Kidney tubule cell (primary cell): ENCODE results near the gene TRIO.
A peak's percentile ranks its signal among the peaks of the same experiment; 100 is the strongest.
"Not testable (repeated sequence)": the region's sequence is repeated elsewhere in the genome, so short reads cannot be mapped to it uniquely, and the experiment has no call there.

Experiments
- DNase-seq: peaks from one replicate; pipeline ENCODE4 v3.0.0-alpha.2; 2018; ENCODE audit warnings: low spot score

The TRIO gene

GRCh38 chr5:14415024-14415697 lies 272.0 kb downstream of the TRIO start:
- no peak for DNase-seq

DNA sequence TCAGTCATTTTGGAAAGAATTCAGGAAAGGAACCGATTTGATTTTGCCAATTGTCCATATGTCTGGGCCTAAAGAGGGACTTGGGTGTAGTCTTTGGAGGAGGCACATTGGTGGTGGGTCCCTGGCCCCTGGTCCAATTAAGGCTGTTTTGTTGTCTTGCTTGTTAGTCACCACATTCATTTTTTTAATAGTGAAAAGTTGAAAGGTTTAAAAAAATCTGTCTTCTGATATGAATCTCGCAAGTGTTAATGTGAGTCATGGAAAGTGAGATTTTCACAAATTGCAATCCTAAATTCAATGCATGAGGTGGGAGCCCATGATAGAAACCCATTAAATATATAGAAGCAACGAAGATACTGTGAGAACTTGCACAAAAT lies 272.5 kb downstream of the TRIO start:
- DNase-seq: no peak

- DNase-seq: no peak
Observed at GRCh38 chr5:14416621-14417275, 273.6 kb downstream of the TRIO start.

- DNase-seq: no peak
Observed at GRCh38 chr5:14417276-14417730, 274.2 kb downstream of the TRIO start.

GRCh38 chr5:14417792-14418765 lies 274.9 kb downstream of the TRIO start:
- no peak for DNase-seq

GRCh38 chr5:14419686-14420085 lies 276.5 kb downstream of the TRIO start:
- DNase-seq: no peak

DNA sequence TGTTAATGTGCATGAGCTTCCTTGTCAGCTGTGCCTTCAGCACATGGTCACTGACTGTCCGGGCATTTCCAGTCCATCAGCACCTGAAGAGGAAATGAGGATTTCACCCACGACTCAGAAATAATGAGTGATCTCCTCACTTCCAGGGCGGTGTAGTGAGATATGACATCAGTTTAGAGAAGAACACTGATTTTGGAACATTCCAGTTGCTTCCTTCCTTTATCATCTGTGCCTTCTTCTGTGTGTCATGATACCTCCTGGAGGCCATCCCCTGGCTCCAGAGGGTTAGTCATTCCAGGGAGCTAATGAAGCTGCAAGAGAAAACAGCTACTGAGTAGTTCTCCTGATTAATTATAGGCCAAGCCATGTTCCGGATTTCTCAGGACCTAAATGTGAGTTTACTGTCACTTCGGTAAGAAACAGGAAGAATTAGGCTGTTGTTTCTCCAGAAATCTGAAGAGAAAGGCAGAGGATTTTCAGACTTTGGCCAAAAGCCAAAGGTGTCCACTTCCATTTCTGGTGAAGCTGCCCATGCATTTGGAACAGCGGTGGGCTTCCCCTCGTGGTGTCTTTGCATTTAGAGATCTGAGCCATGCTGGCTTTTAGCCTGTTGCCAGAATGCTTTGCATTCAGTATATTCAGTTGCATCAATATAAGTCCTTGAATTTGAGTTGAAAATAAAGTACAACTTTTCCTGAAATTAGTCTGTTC lies 277.1 kb downstream of the TRIO start:
- peak; percentile 91 for DNase-seq

DNA sequence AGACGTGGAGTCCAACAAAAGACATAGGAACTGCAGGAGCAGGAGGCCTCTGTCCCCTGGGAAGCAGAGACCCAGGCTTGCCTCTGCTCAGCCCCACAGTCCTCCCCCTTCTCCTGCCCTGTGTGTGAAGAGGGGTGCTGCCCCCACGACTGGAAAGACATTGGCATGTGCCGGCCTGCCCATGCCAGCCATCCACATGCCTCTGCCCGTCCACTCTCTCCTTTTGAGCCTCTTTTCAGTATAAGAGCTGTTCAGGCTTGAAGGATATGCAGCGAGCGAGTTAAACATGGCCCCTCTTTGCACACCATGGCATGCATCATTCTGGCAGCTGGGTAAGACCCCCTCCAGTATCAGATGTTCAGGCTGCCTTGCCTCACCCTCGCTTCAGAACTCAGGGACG lies 278.7 kb downstream of the TRIO start:
- no peak for DNase-seq

DNA sequence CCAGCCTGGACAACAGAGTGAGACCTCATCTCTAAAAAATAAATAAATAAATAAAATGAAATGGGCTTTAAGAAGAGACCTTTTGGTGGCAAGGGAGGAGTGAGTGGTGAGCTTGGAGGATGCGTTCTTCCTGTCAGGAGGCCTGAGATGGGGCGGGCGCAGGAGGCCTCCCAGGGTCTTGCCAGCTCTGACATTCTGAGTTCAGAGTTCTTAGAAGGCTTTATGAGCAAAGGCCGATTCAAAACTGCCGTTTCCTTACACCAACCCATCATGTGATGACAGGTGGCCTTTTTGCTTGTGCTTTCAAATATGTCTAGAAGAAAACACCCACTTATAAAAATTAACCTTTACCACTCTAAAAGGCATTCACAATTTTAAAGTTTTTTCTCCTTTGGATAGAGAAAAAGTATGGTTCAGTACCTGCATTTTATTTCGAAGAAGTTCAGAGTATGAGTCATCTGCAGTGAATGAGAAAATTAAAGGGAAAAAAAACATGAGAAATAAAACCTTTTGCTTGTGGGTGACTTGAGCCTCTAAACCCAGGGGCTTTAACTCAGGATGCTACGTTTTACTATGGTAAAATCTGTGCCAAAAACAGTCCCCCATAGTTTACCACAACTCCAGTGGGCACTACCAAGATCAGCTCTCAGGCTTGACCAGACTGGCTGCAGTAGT lies 281.0 kb downstream of the TRIO start:
- DNase-seq: peak; percentile 32

- no peak for DNase-seq
Observed at GRCh38 chr5:14425559-14425958, 282.4 kb downstream of the TRIO start.

DNA sequence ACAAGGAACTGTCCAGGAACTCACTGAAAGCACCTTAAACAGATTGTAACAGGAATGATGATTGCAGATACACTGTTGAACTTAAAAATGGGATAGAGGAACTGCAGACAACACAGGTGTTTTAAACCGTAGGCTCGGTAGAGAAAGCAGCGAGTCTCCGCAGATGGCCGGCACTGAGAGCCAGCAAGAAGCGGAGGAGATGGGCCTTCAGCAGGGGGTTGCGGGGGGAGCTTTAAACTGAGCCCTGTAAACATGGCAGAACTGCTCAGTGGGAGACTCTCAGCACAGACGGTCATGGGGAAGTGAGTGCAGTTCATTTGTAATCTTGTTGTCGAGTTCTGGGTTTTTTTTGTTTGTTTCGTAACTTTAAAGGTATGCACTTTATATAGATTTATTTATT lies 283.4 kb downstream of the TRIO start:
- DNase-seq: no peak

DNA sequence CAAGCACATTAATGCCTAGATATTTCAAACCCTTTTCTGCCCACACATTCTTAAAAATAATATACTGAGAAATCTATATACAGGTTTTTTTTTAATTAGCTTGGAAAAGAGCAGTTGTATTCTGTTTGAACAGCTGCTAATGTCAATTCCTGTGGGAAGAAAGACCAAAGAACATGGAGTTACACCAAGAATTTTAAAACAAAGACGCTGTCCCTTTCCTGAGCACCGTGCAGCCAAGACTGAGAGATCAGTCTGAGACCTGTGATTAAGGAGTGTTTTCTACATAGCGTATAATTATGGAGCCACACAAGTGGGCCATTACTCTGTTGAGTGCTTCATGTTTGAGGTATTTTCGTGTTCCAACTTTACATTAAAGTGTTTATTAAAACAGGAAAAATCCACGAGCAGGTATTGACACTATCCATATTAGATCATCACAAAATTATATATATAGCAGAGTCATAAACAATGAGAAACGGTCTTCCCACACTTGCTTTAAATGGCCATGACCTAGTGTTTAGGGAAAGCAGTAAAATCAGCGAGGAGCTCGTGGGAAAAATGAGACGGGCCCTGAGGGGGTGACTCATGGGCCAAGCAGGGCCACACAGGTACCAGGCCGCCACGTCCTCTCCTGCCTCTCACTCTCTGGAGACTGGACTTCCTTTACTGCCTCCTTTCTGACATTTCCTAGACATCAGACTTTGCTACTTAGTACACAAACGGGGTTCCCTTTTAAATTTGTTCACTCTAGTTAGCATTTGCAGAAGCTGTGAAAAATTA lies 285.4 kb downstream of the TRIO start:
- peak; percentile 59 for DNase-seq

DNA sequence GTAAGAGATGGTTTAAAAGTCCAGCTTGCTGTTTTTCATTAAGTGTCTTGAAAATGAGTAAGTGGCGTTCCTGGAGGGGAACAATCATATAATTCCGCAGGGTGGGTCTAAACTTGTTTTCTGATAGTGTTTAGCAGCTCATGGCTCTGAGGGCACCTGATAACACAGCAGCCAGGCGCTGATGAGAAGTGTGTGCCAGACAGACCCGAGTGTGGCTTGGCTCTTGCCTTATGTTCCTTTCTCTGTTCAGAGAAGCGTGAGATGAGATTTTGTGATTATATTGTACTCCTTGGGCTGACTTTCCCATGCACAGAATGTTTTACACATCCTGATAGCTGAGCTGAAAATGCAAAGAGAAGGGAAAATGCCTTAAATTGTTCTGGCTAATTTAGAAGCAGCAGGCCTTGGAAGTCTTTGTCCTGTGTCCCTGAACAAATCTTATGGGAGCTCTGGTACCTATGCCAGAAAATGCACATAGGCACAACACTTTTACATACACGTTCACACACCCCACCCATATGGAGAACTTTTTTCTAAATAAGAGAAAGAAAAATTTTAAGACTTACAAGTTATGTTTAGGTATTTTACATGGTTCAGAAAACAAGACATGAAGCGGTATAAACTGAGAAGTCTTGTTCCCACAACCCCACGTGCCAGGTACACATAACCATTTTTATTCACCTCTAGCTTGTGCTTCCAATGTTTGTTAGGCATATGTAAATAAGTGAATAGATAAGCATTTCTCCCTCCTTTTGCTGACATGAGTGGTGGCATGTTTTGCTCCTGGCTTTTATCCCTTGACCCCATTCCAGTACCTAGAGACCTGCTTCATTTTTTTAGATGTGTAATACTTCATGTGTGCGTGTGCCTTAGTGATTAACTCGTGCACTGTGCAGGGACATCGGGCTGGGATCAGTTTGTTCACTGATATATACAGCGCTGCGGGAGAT lies 286.2 kb downstream of the TRIO start:
- no peak for DNase-seq

- DNase-seq: no peak
Observed at GRCh38 chr5:14431534-14431933, 288.4 kb downstream of the TRIO start.

GRCh38 chr5:14432931-14433589 lies 289.9 kb downstream of the TRIO start:
- DNase-seq: no peak

DNA sequence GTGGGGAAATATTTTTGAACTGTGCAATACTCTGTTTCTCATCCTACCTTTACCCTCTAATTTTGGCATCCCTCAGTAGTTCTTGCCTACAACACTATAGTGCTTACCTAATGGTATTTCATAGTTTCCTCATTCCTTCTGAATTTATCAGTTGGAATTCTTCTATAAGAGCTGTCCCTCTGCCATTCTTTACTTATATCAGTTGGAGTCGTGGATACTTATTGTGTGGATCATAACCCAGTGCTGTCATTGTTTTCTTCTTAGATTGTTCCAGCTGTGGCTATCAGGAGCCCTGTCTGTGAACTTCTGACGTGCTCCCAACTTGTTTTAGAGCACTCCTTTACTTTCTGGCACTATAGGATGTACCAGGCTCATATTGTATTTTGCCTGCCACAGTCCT lies 292.3 kb downstream of the TRIO start:
- peak; percentile 70 for DNase-seq

GRCh38 chr5:14436122-14436521 lies 293.0 kb downstream of the TRIO start:
- not testable (repeated sequence) for DNase-seq

- DNase-seq: no peak
Observed at GRCh38 chr5:14436801-14437542, 293.8 kb downstream of the TRIO start.
